Astrocyte (in vitro differentiated cells and primary cell): Measurements from ENCODE around the gene TBCA.

Source experiments
- EZH2 ChIP-seq: IDR thresholded peaks from 2 replicates; pipeline ENCODE4 v1.6.1; 2012; ENCODE audit warnings: mild to moderate bottlenecking, low read length, inconsistent platforms; ENCODE audit not compliant: insufficient read depth
- TF ChIP-seq, protein P1 (sequence below): IDR thresholded peaks from 2 replicates; pipeline ENCODE4 v1.5.1; 2011; ENCODE audit warnings: low read depth, mild to moderate bottlenecking, inconsistent platforms, low read length, moderate library complexity; ENCODE audit not compliant: insufficient read depth

DNA sequence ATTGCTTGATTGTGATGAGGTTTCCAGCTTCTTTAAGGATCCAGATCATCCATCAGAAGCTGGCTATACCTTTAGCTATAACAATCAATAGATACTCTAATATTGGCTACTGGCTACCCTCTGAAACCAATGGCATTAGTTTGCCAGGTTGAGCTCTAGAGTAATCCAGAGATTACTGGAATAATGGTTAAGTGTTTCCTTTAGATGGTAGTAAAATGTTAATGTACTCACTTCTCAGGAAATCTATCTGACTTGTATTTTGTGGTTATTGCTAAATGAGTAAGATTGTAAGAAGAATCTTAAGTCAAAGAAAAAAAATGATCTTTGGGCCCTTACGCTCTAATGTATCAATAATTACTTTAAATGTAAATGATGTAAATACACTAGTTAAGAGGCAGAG, 80.0 kb downstream of the TBCA start:
- TF ChIP-seq EZH2: no peak
- TF ChIP-seq, protein P1, sequence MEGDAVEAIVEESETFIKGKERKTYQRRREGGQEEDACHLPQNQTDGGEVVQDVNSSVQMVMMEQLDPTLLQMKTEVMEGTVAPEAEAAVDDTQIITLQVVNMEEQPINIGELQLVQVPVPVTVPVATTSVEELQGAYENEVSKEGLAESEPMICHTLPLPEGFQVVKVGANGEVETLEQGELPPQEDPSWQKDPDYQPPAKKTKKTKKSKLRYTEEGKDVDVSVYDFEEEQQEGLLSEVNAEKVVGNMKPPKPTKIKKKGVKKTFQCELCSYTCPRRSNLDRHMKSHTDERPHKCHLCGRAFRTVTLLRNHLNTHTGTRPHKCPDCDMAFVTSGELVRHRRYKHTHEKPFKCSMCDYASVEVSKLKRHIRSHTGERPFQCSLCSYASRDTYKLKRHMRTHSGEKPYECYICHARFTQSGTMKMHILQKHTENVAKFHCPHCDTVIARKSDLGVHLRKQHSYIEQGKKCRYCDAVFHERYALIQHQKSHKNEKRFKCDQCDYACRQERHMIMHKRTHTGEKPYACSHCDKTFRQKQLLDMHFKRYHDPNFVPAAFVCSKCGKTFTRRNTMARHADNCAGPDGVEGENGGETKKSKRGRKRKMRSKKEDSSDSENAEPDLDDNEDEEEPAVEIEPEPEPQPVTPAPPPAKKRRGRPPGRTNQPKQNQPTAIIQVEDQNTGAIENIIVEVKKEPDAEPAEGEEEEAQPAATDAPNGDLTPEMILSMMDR: no peak
